K562 (cell line): Measurements from ENCODE around the gene ARHGAP26. TPM values are rescaled to one million over a fixed set of nuclear protein-coding genes. Genes with fewer than 3 reads are reported as not detected.

ENCODE experiments used
- ATF4 ChIP-seq: fragments of 450-650 bp; formaldehyde crosslinking; IDR thresholded peaks from 2 replicates; pipeline ENCODE4 v1.4.0; 2022; ENCODE audit warnings: mild to moderate bottlenecking, moderate library complexity
- ATF7 ChIP-seq: fragments of 450-650 bp; IDR thresholded peaks from 2 replicates; pipeline ENCODE4 v1.7.1; 2014; ENCODE audit warnings: mild to moderate bottlenecking, moderate library complexity
- BRCA1 ChIP-seq, 2 experiments: fragments of 450-650 bp in 1 of 2; sonication (generic) in 1 of 2; formaldehyde crosslinking in 1 of 2; IDR thresholded peaks; 2 replicates each; pipeline versions ENCODE4 v1.5.0 to v1.6.1; 2017 to 2020; ENCODE audit warnings: mild to moderate bottlenecking in 1 of 2, missing genetic modification reagents in 1 of 2
- CREM ChIP-seq: IDR thresholded peaks from 2 replicates; pipeline ENCODE4 v1.6.1; 2014; ENCODE audit warnings: antibody characterized with exemption, low read depth
- DACH1 ChIP-seq: fragments of 450-650 bp; IDR thresholded peaks from 2 replicates; pipeline ENCODE4 v1.6.1; 2018; ENCODE audit not compliant: partially characterized antibody
- DNMT1 ChIP-seq: fragments of 450-650 bp; IDR thresholded peaks from 2 replicates; pipeline ENCODE4 v1.6.1; 2016; ENCODE audit warnings: antibody characterized with exemption, mild to moderate bottlenecking
- FOXK2 ChIP-seq, 2 experiments: fragments of 450-650 bp; IDR thresholded peaks in 1 of 2; conservative IDR thresholded peaks in 1 of 2; 2 replicates each; pipeline ENCODE4 v1.6.1; 2016; ENCODE audit warnings: low read depth in 2 of 2, mild to moderate bottlenecking in 1 of 2
- NRF1 ChIP-seq, 2 experiments: fragments of 450-650 bp; IDR thresholded peaks in 1 of 2; conservative IDR thresholded peaks in 1 of 2; 2 replicates each; pipeline ENCODE4 v1.6.1; 2014; ENCODE audit warnings: mild to moderate bottlenecking in 2 of 2
- PTRF ChIP-seq: fragments of 450-650 bp; IDR thresholded peaks from 2 replicates; pipeline ENCODE4 v1.6.1; 2016; ENCODE audit warnings: mild to moderate bottlenecking, missing genetic modification characterization, missing compliant biosample characterization
- RBM39 ChIP-seq: fragments of 200-400 bp; formaldehyde crosslinking; optimal IDR thresholded peaks from 2 replicates; pipeline ENCODE3; 2018; ENCODE audit warnings: low read depth, low read length
- RCOR1 ChIP-seq, 2 experiments: IDR thresholded peaks; 2 replicates each; pipeline ENCODE4 v1.6.1; 2012; ENCODE audit warnings: low read depth in 2 of 2, low read length in 2 of 2, borderline replicate concordance in 1 of 2, improper control_type of control experiment in 1 of 2
- U2AF1 ChIP-seq: fragments of 200-400 bp; formaldehyde crosslinking; optimal IDR thresholded peaks from 2 replicates; pipeline ENCODE3; 2017; ENCODE audit warnings: mild to moderate bottlenecking, low read depth, low read length, moderate library complexity
- YY1 ChIP-seq, 3 experiments: IDR thresholded peaks; 2 replicates each; pipeline ENCODE4 v1.6.1; 2011; ENCODE audit warnings: low read length in 2 of 3, mild to moderate bottlenecking in 2 of 3, moderate library complexity in 2 of 3, borderline replicate concordance in 1 of 3, control low read depth in 1 of 3, low read depth in 1 of 3; ENCODE audit not compliant: insufficient read depth in 3 of 3, insufficient replicate concordance in 2 of 3, control insufficient read depth in 1 of 3, insufficient read length in 1 of 3; ENCODE audit errors: extremely low read depth in 1 of 3
- ZC3H4 ChIP-seq: sonication (generic); formaldehyde crosslinking; IDR thresholded peaks from 2 replicates; pipeline ENCODE4 v1.9.0; 2021; ENCODE audit warnings: missing genetic modification reagents, borderline replicate concordance
- ZNF175 ChIP-seq: fragments of 200-800 bp; sonication (Bioruptor generic); IDR thresholded peaks from 2 replicates; pipeline ENCODE4 v1.6.1; 2016; ENCODE audit warnings: low read depth, mild to moderate bottlenecking, missing genetic modification characterization, missing compliant biosample characterization
- ZNF318 ChIP-seq, 2 experiments: fragments of 450-650 bp; IDR thresholded peaks; 2 replicates each; pipeline ENCODE4 v1.6.1; 2016; ENCODE audit warnings: mild to moderate bottlenecking in 2 of 2, borderline replicate concordance in 1 of 2, low read depth in 1 of 2, moderate library complexity in 1 of 2
- ZSCAN32 ChIP-seq: fragments of 450-650 bp; formaldehyde crosslinking; IDR thresholded peaks from 2 replicates; pipeline ENCODE4 v1.4.0; 2020; ENCODE audit warnings: mild to moderate bottlenecking, moderate library complexity
- polyA plus RNA-seq, 8 experiments: library from polyadenylated mRNA; depleted of rRNA in 4 of 8; stranded (reverse) in 5 of 8; unstranded in 3 of 8; fragments of >200 nt; fragmentation: Nextera tagmentation in 2 of 8; fragmentation: Illumina TruSeq in 1 of 8; extraction: Ambion mirVana in 2 of 8; extraction: Trizol in 1 of 8; gene quantifications; 2 replicates each; pipeline versions ENCODE4 v1.2.1 to v1.2.3, GENCODE V29; 2011 to 2014; ENCODE audit warnings: inconsistent platforms in 1 of 8, missing spikeins in 1 of 8
- total RNA-seq, 7 experiments: library from RNA; depleted of rRNA in 6 of 7; stranded (reverse); fragments of >200 nt in 6 of 7; fragmentation: Illumina TruSeq in 2 of 7; extraction: Trizol in 2 of 7; gene quantifications; 2 replicates each; pipeline versions ENCODE4 v1.2.1 to v1.2.3, GENCODE V29; 2011 to 2021; ENCODE audit warnings: low replicate concordance in 1 of 7

The ARHGAP26 gene
- total and polyA plus RNA-seq, 9 of the 15 experiments (the other 6 are each of a cell fraction or from before 2014, with no cell fraction given), result 0.13 to 1.1 (median 0.55) TPM

DNA sequence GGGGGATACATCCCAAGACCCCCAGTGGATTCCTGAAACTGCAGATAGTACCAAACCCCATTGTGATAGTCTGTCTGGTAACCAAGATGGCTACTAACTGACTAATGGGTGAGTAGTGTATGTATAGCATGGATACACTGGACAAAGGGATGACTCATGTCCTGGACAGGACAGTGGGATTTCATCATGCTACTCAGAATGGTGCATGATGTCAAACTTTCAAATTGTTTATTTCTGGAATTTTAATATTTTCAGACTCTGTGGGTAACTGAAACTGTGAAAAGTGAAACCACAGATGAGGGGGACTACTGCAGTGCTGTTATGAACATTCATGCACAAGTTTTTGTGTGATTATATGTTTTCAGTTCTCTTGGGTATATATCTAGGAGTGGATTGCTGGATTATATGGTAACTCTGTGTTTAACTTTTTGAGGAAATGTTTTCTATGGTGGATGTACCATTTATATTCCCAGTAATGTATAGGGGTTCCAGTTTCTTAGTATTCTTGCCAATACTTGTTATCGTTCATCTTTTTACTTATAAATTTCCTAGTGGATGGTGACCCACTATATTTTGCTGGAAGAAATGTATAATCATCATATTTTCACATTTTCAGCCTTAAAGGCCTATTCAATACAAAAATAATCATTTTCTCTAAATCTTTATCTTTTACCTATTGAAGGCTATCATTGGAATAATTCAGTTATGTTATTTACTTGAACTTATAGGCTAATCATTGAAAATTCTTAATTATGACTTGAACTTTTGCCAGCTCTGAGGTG, 492.4 kb downstream of the ARHGAP26 start (continued):
- TF ChIP-seq NRF1 (conservative IDR thresholded peaks at IDR 0.05 in 1 of 2, IDR thresholded peaks at IDR 0.05 in 1 of 2) (no peak), ZSCAN32 (peak; percentile 61; the same call in 1 of the 2 replicates), ZNF175 (peak; percentile 93), ZC3H4 (CRISPR knock-in tag) (no peak), YY1 (IDR thresholded peaks at IDR 0.05; ENCODE audit: borderline replicate concordance in 1 of 3, control insufficient read depth in 1 of 3, extremely low read depth in 1 of 3, insufficient read depth in 3 of 3, insufficient read length in 1 of 3, insufficient replicate concordance in 2 of 3, low read depth in 1 of 3, low read length in 2 of 3) (peak in 1 of 3 experiments; percentile 59), ATF7 (peak; percentile 76; the same call in 1 of the 2 replicates), ZNF318 (IDR thresholded peaks at IDR 0.05; ENCODE audit: borderline replicate concordance in 1 of 2, low read depth in 1 of 2) (0 out of 4 replicates have a peak, but pooled peaks of 1 of the 2 experiments have one; percentile 25), PTRF (tag) (no peak), FOXK2 (conservative IDR thresholded peaks at IDR 0.05 in 1 of 2, IDR thresholded peaks at IDR 0.05 in 1 of 2; ENCODE audit: low read depth in 2 of 2) (no peak), U2AF1 (no peak), RCOR1 (IDR thresholded peaks at IDR 0.05; ENCODE audit: borderline replicate concordance in 1 of 2, low read depth in 2 of 2, low read length in 2 of 2) (no peak), BRCA1 (IDR thresholded peaks at IDR 0.05) (no peak), BRCA1 (CRISPR knock-in tag; IDR thresholded peaks at IDR 0.05) (no peak), ATF4 (peak; percentile 71), DACH1 (no peak), CREM (no peak), RBM39 (no peak), DNMT1 (no peak)
